Neuronal stem cell (in vitro differentiated cells): ENCODE results near the gene CAVIN1.

Source experiments
- DNase-seq: peaks from one replicate; pipeline ENCODE4 v3.0.0-alpha.2; 2013; ENCODE audit warnings: low spot score
- H2AFZ ChIP-seq: one replicate; pipeline ENCODE4 v1.6.1; 2013; ENCODE audit warnings: mild to moderate bottlenecking, low read length, inconsistent platforms
- H2AK5ac ChIP-seq: 2 replicates; pipeline ENCODE4 v1.6.1; 2013; ENCODE audit warnings: low read depth, mild to moderate bottlenecking, inconsistent platforms, low read length, moderate library complexity, mixed read lengths
- H2BK120ac ChIP-seq: 2 replicates; pipeline ENCODE4 v1.6.1; 2013; ENCODE audit warnings: low read depth, mild to moderate bottlenecking, inconsistent platforms, low read length, moderate library complexity, mixed read lengths
- H2BK12ac ChIP-seq: one replicate; pipeline ENCODE4 v1.6.1; 2013; ENCODE audit warnings: low read length, inconsistent platforms
- H2BK15ac ChIP-seq: 2 replicates; pipeline ENCODE4 v1.6.1; 2013; ENCODE audit warnings: mild to moderate bottlenecking, low read length, inconsistent platforms, mixed read lengths
- H2BK5ac ChIP-seq: one replicate; pipeline ENCODE4 v1.6.1; 2013; ENCODE audit warnings: inconsistent platforms, mild to moderate bottlenecking, low read length, moderate library complexity
- H3K14ac ChIP-seq: one replicate; pipeline ENCODE4 v1.6.1; 2013; ENCODE audit warnings: low read length, inconsistent platforms
- H3K18ac ChIP-seq: 2 replicates; pipeline ENCODE4 v1.6.1; 2013; ENCODE audit warnings: low read length, inconsistent platforms
- H3K23ac ChIP-seq: 2 replicates; pipeline ENCODE4 v1.6.1; 2013; ENCODE audit warnings: low read depth, mild to moderate bottlenecking, mixed read lengths, low read length, inconsistent platforms; ENCODE audit not compliant: poor library complexity
- H3K27ac ChIP-seq: replicated peaks from 3 replicates; pipeline ENCODE4 v1.5.1; 2013; ENCODE audit warnings: low read length, inconsistent platforms
- H3K27me3 ChIP-seq, 3 experiments: 2 replicates each; pipeline ENCODE4 v1.6.1; 2013; ENCODE audit warnings: low read length in 3 of 3, mild to moderate bottlenecking in 2 of 3, inconsistent platforms in 1 of 3, low read depth in 1 of 3, mixed read lengths in 1 of 3, moderate library complexity in 1 of 3; ENCODE audit not compliant: control insufficient read depth in 3 of 3, insufficient read depth in 3 of 3
- H3K36me3 ChIP-seq, 2 donors: replicated peaks in 1 of 2; 2 replicates each; pipeline ENCODE4 v1.6.1; 2013; ENCODE audit warnings: low read length in 2 of 2; ENCODE audit not compliant: control insufficient read depth in 2 of 2, insufficient read depth in 2 of 2
- H3K4ac ChIP-seq: 2 replicates; pipeline ENCODE4 v1.6.1; 2013; ENCODE audit warnings: inconsistent platforms, mild to moderate bottlenecking, low read length, moderate library complexity
- H3K4me1 ChIP-seq, 2 donors: 1 replicate in 1 of 2; 2 replicates in 1 of 2; pipeline ENCODE4 v1.6.1; 2013; ENCODE audit warnings: low read length in 2 of 2, low read depth in 1 of 2; ENCODE audit not compliant: control insufficient read depth in 2 of 2, insufficient read depth in 1 of 2
- H3K4me2 ChIP-seq: one replicate; pipeline ENCODE4 v1.6.1; 2013; ENCODE audit warnings: mild to moderate bottlenecking, low read length, inconsistent platforms; ENCODE audit not compliant: insufficient read depth, poor library complexity, severe bottlenecking
- H3K4me3 ChIP-seq, 2 donors: 2 replicates each; pipeline ENCODE4 v1.5.1; 2013; ENCODE audit warnings: low read length in 2 of 2, mild to moderate bottlenecking in 2 of 2, inconsistent platforms in 1 of 2, moderate library complexity in 1 of 2
- H3K79me1 ChIP-seq: one replicate; pipeline ENCODE4 v1.6.1; 2013; ENCODE audit warnings: low read depth, mild to moderate bottlenecking, inconsistent platforms, low read length, moderate library complexity
- H3K9ac ChIP-seq: one replicate; pipeline ENCODE4 v1.6.1; 2013; ENCODE audit warnings: mild to moderate bottlenecking, low read depth, low read length, inconsistent platforms; ENCODE audit not compliant: poor library complexity
- H3K9me3 ChIP-seq, 2 donors: replicated peaks in 1 of 2; 2 replicates each; pipeline versions ENCODE3 to v1.6.1; 2013; ENCODE audit warnings: low read length in 2 of 2, mild to moderate bottlenecking in 2 of 2, inconsistent platforms in 1 of 2, low read depth in 1 of 2, mixed read lengths in 1 of 2, moderate library complexity in 1 of 2; ENCODE audit not compliant: control insufficient read depth in 2 of 2, insufficient read depth in 1 of 2
- H4K8ac ChIP-seq: one replicate; pipeline ENCODE4 v1.6.1; 2013; ENCODE audit warnings: low read depth, mild to moderate bottlenecking, inconsistent platforms, low read length, moderate library complexity
- H4K91ac ChIP-seq: one replicate; pipeline ENCODE4 v1.6.1; 2013; ENCODE audit warnings: low read length, low read depth, mild to moderate bottlenecking, inconsistent platforms; ENCODE audit not compliant: poor library complexity
- WGBS, 2 donors: extraction: QIAGEN DNeasy Blood & Tissue Kit; methylation state at CpG; one replicate each; pipeline ENCODE4 v1.1.7; 2013; ENCODE audit warnings: missing lambda C conversion rate in 2 of 2, mixed read lengths in 1 of 2; ENCODE audit not compliant: insufficient read length in 2 of 2, insufficient replicate concordance in 1 of 2; ENCODE audit errors: extremely low coverage in 2 of 2; 5-methylcytosine and 5-hydroxymethylcytosine counted together

The CAVIN1 gene

DNA sequence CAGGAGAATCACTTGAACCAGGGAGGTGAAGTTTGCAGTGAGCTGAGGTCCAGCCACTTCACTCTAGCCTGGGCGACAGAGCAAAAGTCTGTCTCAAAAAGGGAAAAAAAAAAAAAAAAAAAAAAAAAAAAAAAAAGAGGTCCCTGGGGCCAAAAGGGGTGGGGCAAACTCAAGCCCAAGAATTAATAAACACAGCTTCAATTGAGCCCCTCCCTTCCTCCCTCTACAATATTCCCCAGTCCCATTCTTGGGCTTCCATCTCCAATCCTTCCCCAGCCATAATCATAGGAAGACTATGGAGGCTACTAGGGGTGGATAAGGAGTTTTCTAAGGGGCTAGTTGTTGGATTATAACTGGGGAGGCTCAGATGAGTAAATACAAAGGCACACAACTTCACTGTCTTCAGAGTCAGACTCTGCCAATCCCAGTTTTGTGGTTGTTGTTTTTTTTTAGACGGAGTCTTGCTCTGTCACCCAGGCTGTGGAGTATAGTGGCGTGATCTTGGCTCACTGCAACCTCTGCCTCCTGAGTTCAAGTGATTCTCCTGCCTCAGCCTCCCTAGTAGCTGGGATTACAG is 9.5 kb downstream of the CAVIN1 start:
- no peak overlapping the region for H4K8ac ChIP-seq
- no peaks in the 10 kb centered on the region for H3K79me1 ChIP-seq
- no peak overlapping the region for H2BK12ac ChIP-seq
- WGBS, 2 donors = no CpG with 5 or more reads among the region's 3 CpGs
- H2AFZ ChIP-seq = no peak overlapping the region
- H3K4me1 ChIP-seq = peaks cover 2 to 8% of the 10 kb centered on the region in 2 donors
- no peak overlapping the region for H3K9ac ChIP-seq
- no peak overlapping the region for H3K18ac ChIP-seq
- H3K36me3 ChIP-seq = no peaks in the 10 kb centered on the region
- no peak overlapping the region for H2BK5ac ChIP-seq
- no peaks in the 10 kb centered on the region for H3K27me3 ChIP-seq
- H3K4me2 ChIP-seq = no peak overlapping the region
- DNase-seq = no peak
- no peaks in the 10 kb centered on the region for H3K9me3 ChIP-seq
- H3K4ac ChIP-seq = no peak overlapping the region
- H2BK15ac ChIP-seq = no peak overlapping the region
- no peak overlapping the region for H3K4me3 ChIP-seq
- no peak overlapping the region for H2AK5ac ChIP-seq
- H2BK120ac ChIP-seq = no peak overlapping the region
- no peak overlapping the region for H3K23ac ChIP-seq
- H4K91ac ChIP-seq = no peak overlapping the region
- no peak overlapping the region for H3K27ac ChIP-seq
- no peak overlapping the region for H3K14ac ChIP-seq

- Histone ChIP-seq H3K27ac (no peak overlapping the region), H3K14ac (no peak overlapping the region), H4K91ac (no peak overlapping the region), H2BK15ac (no peak overlapping the region), H3K4me1 (peaks cover 10 to 14% of the 10 kb centered on the region in 2 donors), H2AFZ (no peak overlapping the region), H3K23ac (no peak overlapping the region), H4K8ac (no peak overlapping the region), H2BK120ac (no peak overlapping the region), H3K9ac (no peak overlapping the region), H3K9me3 (no peaks in the 10 kb centered on the region), H3K79me1 (no peaks in the 10 kb centered on the region), H3K4me2 (no peak overlapping the region), H2BK12ac (no peak overlapping the region), H3K18ac (peak overlapping the region; percentile 53), H3K27me3 (no peaks in the 10 kb centered on the region), H3K36me3 (no peaks in the 10 kb centered on the region), H3K4ac (no peak overlapping the region), H3K4me3 (no peak overlapping the region), H2BK5ac (peak overlapping the region; percentile 5), H2AK5ac (no peak overlapping the region)
- DNase-seq = no peak
- WGBS, 2 donors = no CpG with 5 or more reads among the region's 11 CpGs
Measured at GRCh38 chr17:42411905-42412679, 11.0 kb downstream of the CAVIN1 start.

GRCh38 chr17:42411361-42411760 is 11.7 kb downstream of the CAVIN1 start:
- no peak overlapping the region for H3K4ac ChIP-seq
- H3K27me3 ChIP-seq = no peaks in the 10 kb centered on the region
- H3K27ac ChIP-seq = no peak overlapping the region
- no peak overlapping the region for H3K23ac ChIP-seq
- DNase-seq = no peak
- WGBS, 2 donors = no CpG with 5 or more reads among the region's 4 CpGs
- no peaks in the 10 kb centered on the region for H3K9me3 ChIP-seq
- no peaks in the 10 kb centered on the region for H3K36me3 ChIP-seq
- H2BK15ac ChIP-seq = no peak overlapping the region
- H2AFZ ChIP-seq = no peak overlapping the region
- H3K4me2 ChIP-seq = no peak overlapping the region
- peaks cover 13 to 18% of the 10 kb centered on the region in 2 donors for H3K4me1 ChIP-seq
- no peak overlapping the region for H3K4me3 ChIP-seq
- peak overlapping the region; percentile 5 for H3K18ac ChIP-seq
- no peak overlapping the region for H4K91ac ChIP-seq
- peak overlapping the region; percentile 88 for H2AK5ac ChIP-seq
- H3K9ac ChIP-seq = no peak overlapping the region
- no peak overlapping the region for H2BK12ac ChIP-seq
- H3K79me1 ChIP-seq = no peaks in the 10 kb centered on the region
- no peak overlapping the region for H2BK120ac ChIP-seq
- peak overlapping the region; percentile 5 for H2BK5ac ChIP-seq
- H4K8ac ChIP-seq = no peak overlapping the region
- no peak overlapping the region for H3K14ac ChIP-seq

GRCh38 chr17:42410319-42410685 is 12.8 kb downstream of the CAVIN1 start:
- WGBS, 2 donors = no CpG with 5 or more reads among the region's 5 CpGs
- Histone ChIP-seq H3K9me3 (no peaks in the 10 kb centered on the region), H4K91ac (no peak overlapping the region), H3K36me3 (no peaks in the 10 kb centered on the region), H2BK15ac (no peak overlapping the region), H2BK5ac (no peak overlapping the region), H3K27ac (no peak overlapping the region), H2AFZ (no peak overlapping the region), H3K4ac (no peak overlapping the region), H3K4me2 (no peak overlapping the region), H3K23ac (no peak overlapping the region), H3K18ac (no peak overlapping the region), H3K79me1 (no peaks in the 10 kb centered on the region), H3K27me3 (no peaks in the 10 kb centered on the region), H2AK5ac (no peak overlapping the region), H2BK12ac (no peak overlapping the region), H3K9ac (no peak overlapping the region), H3K4me3 (no peak overlapping the region), H2BK120ac (no peak overlapping the region), H4K8ac (no peak overlapping the region), H3K14ac (no peak overlapping the region), H3K4me1 (peaks cover 13 to 18% of the 10 kb centered on the region in 2 donors)
- no peak for DNase-seq
